Testis (tissue), 2 donors: ENCODE results near the gene UGT1A10.

Experiments used
- POLR2A ChIP-seq: fragments of 450-650 bp; IDR thresholded peaks from one replicate; pipeline ENCODE4 v1.6.1; 2017; ENCODE audit warnings: antibody characterized with exemption, mild to moderate bottlenecking, moderate library complexity
- TF ChIP-seq, protein P1 (sequence below), 3 experiments: fragments of 450-650 bp in 2 of 3; fragments of 200-600 bp in 1 of 3; sonication (generic) in 1 of 3; IDR thresholded peaks; one replicate each; pipeline ENCODE4 v1.5.1; 2016 to 2019; ENCODE audit warnings: antibody characterized with exemption in 3 of 3, mild to moderate bottlenecking in 2 of 3, moderate library complexity in 1 of 3

DNA sequence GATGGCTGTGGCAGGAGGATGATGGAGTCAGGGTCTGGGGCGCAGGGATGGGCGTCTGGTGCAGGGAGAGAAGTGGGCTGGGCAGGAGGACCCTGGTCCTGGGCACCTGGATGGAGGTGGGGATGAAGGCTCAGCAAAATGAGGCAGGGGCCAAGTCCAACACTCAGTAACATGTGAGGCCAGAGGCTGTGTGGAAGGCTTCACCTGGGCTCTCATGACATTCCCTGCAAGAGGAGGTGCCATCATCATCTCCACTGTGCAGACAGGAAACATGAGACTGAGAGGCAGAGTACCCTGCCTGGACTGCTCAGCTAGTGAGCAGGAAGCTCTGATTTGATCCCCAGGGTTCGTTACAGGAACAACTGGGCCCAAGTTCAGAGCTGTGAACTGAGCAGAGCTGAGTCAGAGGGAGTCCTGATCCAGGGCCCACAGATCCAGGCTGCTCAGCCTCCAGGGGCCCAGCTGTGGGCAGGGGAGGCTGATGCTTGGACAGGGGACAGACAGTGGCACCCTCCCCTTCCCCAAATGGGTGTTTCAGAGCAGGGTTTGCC, 181.2 kb downstream of the UGT1A10 start:
- TF ChIP-seq, protein P1, sequence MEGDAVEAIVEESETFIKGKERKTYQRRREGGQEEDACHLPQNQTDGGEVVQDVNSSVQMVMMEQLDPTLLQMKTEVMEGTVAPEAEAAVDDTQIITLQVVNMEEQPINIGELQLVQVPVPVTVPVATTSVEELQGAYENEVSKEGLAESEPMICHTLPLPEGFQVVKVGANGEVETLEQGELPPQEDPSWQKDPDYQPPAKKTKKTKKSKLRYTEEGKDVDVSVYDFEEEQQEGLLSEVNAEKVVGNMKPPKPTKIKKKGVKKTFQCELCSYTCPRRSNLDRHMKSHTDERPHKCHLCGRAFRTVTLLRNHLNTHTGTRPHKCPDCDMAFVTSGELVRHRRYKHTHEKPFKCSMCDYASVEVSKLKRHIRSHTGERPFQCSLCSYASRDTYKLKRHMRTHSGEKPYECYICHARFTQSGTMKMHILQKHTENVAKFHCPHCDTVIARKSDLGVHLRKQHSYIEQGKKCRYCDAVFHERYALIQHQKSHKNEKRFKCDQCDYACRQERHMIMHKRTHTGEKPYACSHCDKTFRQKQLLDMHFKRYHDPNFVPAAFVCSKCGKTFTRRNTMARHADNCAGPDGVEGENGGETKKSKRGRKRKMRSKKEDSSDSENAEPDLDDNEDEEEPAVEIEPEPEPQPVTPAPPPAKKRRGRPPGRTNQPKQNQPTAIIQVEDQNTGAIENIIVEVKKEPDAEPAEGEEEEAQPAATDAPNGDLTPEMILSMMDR (IDR thresholded peaks at IDR 0.05) = no peak
- no peak for TF ChIP-seq POLR2A
